Measurements from ENCODE around the gene HRK. TPM values are rescaled to one million over a fixed set of nuclear protein-coding genes. Genes with fewer than 3 reads are reported as not detected.

The HRK gene
- total RNA-seq = 1.5 TPM

DNA sequence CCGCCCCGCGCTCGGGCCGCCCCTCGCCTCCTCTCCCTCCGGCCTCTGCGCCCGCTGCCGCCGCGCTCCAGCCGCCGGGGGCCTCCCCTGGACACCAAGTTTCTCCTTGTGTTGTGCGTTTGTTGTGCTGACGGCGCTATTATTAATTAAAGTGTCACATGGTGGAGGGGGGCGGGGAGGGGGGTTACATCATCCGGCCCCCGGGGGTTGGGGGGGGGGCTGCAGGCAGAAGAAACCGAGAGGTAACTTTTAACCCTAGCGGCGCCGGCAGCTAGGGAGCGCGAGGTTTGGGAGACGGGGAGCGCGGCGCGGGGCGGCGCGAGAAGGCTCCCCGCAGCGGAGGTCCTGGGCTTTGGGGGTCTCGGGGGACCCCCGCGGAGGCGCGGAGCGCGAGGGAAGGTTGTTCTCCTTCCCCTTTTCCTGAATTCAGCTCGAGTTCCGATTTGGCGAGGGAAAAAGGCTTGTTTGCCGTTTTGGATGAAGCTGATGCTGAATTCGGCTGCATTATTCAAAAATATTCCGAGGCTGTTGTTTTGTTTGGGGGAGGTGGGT is at the start of gene HRK:
Gene HRK (minus strand): TSS at position 117 of the 552 bp plus-strand sequence. CDS start 134 bp downstream, outside the sequence.
- no peak for ATAC-seq

GRCh38 chr12:116929885-116930284 is 48.6 kb upstream of the HRK start:
- no peak for ATAC-seq

- no peak for ATAC-seq
These were observed 47.3 kb upstream of the HRK start for GRCh38 chr12:116928504-116928903.

- ATAC-seq = no peak
These were observed 46.2 kb upstream of the HRK start for GRCh38 chr12:116927244-116927940.

DNA sequence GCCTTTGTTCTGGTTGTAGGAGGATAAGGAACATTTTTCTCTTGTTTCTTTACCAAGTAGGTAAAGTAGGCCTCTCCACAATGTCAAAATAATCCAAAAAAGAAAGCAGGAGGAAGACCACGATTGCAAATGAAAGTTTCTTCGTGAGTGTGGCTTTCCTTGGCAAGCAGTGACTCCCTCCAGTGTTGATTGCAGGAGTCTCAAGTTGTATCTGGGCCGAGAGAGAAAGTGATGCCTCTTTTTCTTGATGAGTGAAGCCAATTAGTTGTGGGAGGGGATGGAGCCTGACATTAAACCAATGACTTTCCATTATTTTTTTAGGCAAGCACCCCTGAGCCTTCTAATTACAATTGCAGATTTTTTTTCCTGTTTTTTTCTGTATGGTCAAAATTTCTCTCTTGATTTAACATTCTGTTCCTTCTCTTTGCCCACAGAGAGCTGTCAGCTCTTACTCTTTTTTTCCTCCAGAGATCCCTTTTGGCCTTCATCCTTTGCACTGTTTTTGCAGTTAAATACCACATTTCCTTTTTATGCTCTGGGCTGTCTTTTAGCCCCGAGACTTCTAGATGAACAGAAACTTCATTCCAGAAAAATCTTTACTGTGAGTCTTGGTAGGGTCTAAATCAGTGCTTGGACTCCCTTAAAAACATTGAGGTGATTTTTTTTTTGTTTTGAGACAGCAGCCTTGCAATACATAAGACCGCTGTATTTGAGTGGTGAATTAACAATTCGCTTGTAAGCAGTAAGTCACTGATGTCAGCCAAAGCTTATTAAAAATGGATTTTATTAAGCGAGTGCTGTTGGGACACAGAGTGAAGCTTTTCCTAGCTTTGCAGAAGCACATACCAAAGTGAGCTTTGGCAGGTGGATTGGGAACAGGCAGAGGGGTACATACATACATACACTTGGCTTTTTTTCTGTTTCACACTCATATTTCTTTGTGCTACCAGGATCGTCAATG is 45.3 kb upstream of the HRK start:
- ATAC-seq = no peak

DNA sequence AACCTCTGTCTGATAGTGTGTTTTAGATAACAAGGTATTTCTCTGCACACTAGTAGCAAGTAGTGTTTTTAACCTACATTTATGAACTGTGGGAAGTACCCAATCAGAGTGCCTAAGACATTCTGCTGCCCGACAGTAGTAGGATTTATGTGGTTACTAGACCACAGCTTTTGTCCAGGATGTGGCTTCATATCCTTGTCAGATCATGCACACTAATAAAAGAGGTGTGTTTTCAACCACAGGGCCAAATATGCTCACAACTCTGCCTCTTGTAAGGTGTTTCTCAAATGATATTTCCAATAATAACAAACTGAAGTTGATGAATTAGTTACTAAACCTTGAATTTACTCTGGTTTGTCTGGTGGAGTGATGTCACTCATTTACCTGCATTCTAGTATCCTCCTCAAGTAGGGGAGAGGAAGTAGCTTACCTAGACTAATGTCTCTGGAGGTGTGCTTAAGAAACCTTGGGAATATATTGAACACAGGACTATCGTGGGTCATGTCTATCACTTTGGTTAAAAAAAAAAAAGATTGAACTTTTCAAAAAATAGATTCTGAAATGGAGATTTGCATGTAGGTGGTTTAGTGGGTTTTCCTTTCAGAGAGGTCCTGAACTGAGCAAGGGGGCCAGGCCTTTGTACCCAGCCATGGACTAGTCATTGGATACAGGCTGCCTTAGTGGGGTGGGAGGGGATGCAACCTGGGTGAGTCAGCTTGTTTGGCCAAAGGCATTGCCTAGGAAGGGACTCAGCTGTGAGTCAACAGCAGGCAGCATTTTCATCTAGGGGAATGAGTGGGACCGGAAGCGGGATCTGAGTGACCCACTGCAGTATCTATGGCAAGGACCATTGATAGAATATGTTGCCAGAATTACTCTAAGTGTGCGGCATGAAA is 43.6 kb upstream of the HRK start:
- peak; percentile 62 for ATAC-seq

DNA sequence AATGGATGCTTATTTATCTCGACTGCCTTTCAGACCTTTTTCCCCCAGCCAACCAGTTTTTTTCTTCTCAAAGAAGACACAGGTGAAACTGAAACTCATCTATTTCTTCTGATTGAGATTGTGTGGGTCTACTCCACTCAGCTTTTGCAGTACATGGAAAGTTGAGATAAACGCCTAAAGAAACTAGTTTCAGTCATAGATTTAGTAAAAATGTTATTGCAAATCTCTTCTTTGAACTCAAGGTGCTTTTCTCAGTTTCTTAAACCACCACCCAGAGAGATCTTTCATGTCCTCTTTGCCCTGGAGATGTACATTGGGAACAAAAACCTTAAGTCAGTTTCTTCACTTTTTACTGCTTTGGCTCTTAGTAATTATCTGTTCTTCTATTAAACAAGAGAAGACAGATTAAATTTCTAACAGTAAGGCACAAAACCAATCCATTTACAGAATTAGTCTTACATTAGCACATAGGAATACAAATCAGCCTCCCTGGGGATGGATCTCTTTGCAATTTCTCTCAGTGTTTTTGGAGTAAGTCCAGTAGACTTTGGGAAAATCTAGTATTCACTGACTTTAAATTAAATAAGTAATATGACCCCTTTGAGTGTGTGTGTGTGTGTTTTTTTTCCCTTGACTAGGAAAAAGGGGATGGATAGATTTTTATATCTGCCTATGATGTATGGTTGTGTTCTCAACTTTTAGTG is 41.1 kb upstream of the HRK start:
- no peak for ATAC-seq

GRCh38 chr12:116920939-116921338 is 39.7 kb upstream of the HRK start:
- no peak for ATAC-seq

- ATAC-seq = no peak
These were observed 38.7 kb upstream of the HRK start for GRCh38 chr12:116919706-116920485.

- no peak for ATAC-seq
These were observed 38.0 kb upstream of the HRK start for GRCh38 chr12:116919247-116919661.

DNA sequence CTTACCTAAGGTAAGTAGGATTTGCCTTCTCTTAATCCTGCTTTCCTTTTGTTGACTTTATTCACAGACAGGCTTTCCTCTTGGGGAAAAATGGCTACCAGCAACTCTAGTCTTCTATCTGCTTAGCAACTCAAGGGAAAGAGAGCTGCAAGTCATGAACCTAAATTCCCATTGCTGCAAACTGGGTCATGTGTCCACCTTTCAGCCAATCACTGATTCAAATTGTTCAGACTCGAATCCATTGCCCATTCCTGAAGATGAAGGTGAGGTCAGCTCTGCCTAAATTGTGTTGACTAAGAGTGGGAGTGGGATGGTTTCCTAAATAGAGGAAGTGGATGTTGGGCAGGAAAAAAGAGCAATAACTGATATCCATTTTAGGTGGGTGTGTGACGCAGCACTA is 37.2 kb upstream of the HRK start:
- no peak for ATAC-seq

GRCh38 chr12:116916714-116917114 is 35.5 kb upstream of the HRK start:
- peak; percentile 92 for ATAC-seq

- ATAC-seq = peak; percentile 80
These were observed 34.9 kb upstream of the HRK start for GRCh38 chr12:116916122-116916521.

DNA sequence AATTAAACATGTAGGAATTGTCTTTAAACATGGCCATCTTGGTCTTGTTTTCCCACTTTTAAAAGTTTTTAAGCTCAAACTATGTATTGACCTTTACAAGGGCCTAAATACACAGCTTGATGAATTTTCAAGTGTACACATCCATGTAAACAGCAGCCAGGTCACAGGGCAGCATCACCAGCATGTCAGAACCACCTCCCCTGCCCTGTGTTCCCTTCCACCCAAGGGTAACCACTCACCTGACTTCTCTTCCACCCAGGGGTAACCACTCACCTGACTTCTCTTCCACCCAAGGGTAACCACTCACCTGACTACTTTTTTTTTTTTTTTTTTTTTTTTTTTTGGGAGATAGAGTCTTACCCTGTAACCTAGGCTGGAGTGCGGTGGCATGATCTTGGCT is 34.1 kb upstream of the HRK start:
- ATAC-seq = no peak

DNA sequence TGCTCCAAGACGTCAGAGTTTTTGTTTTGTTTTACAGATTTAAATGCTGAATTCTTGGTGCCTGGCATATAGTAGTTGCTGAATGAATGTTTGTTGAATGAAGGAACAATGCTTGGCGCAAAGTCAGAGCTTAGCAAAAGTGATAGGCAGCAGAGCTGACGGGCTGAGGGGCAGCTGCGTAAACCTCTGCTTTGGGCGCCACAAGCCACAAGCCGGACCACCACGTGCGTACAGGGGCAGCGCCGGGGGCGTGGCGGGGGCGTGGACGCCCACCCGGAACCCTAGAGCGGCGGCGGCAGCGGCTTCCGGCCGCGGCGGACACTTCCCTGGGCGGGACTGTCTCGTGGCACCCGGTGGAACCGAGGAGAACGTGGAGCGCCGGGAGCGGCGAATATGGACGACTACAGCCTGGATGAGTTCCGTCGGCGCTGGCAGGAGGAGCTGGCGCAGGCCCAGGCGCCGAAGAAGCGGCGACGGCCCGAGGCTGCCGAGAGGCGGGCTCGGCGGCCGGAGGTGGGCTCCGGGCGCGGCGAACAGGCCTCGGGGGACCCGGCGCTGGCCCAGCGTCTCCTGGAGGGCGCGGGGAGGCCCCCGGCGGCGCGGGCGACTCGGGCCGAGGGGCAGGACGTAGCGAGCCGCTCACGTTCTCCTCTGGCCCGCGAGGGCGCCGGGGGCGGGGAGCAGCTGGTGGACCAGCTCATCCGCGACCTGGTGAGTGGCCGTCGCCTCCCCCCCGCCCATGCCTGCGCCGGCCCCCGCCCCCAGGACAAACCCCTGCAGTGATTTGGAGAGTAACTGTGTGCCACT is 29.6 kb upstream of the HRK start, which contains the start of gene FBXW8:
Gene FBXW8 (plus strand): TSS at position 306 of the 807 bp plus-strand sequence. CDS start 88 bp downstream, at position 394.
- peak; percentile 79 for ATAC-seq

- ATAC-seq = no peak
These were observed 29.0 kb upstream of the HRK start for GRCh38 chr12:116910280-116910644.

GRCh38 chr12:116906285-116906684 is 25.0 kb upstream of the HRK start:
- no peak for ATAC-seq

- no peak for ATAC-seq
These were observed 22.6 kb upstream of the HRK start for GRCh38 chr12:116903818-116904217.

DNA sequence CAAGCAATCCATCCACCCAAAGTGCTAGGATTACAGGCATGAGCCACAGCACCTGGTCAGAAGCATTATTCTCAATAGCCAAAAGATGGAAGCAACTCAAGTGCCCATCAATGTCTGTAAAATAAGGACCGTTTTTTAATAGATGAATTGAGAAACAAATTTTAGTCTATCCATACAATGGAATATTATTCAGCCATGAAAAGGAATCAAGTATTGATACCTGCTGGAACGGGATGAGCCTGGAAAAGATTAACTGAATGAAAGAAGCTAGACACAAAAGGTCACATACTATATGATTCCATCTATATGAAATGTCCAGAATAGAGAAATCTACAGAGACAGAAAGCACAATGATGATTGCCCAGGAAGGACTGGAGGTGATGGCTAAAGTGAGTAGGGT is 20.4 kb upstream of the HRK start:
- ATAC-seq = no peak

- no peak for ATAC-seq
These were observed 17.4 kb upstream of the HRK start for GRCh38 chr12:116898669-116899068.

All from esophagus mucosa (tissue), 1 donor.